Osteocyte (in vitro differentiated cells): ENCODE data around the gene ZDHHC3. TPM values are rescaled to one million over a fixed set of nuclear protein-coding genes. Genes with fewer than 3 reads are reported as not detected.

Experiments used
- DNase-seq: peaks from one replicate; pipeline ENCODE4 v3.0.0; 2021; ENCODE audit warnings: mixed read lengths; ENCODE audit not compliant: unreplicated experiment; ENCODE audit errors: extremely low spot score
- H3K27ac Mint-ChIP-seq: one replicate; pipeline ENCODE4 v1.8.0; 2021; ENCODE audit warnings: mild to moderate bottlenecking, mixed read lengths; ENCODE audit not compliant: unreplicated experiment
- H3K27me3 Mint-ChIP-seq: one replicate; pipeline ENCODE4 v1.8.0; 2021; ENCODE audit warnings: mixed read lengths; ENCODE audit not compliant: unreplicated experiment
- H3K36me3 Mint-ChIP-seq: one replicate; pipeline ENCODE4 v1.8.0; 2021; ENCODE audit warnings: mixed read lengths; ENCODE audit not compliant: unreplicated experiment
- H3K4me1 Mint-ChIP-seq: one replicate; pipeline ENCODE4 v1.8.0; 2021; ENCODE audit warnings: mixed read lengths; ENCODE audit not compliant: unreplicated experiment
- H3K4me3 Mint-ChIP-seq: one replicate; pipeline ENCODE4 v1.8.0; 2021; ENCODE audit warnings: mild to moderate bottlenecking, moderate library complexity, mixed read lengths; ENCODE audit not compliant: unreplicated experiment
- H3K9me3 Mint-ChIP-seq: one replicate; pipeline ENCODE4 v1.8.0; 2021; ENCODE audit warnings: mixed read lengths; ENCODE audit not compliant: unreplicated experiment
- total RNA-seq: library from RNA; stranded (reverse); gene quantifications from 2 replicates; pipeline ENCODE4 v1.2.1, GENCODE V29; 2021
- TF ChIP-seq, protein P1 (sequence below): fragments of 200-600 bp; sonication (generic); IDR thresholded peaks from 2 replicates; pipeline ENCODE4 v1.5.0; 2021; ENCODE audit warnings: antibody characterized with exemption, mild to moderate bottlenecking, moderate library complexity

Gene ZDHHC3
- total RNA-seq, 1 donor from 2014 or later = 96.6 TPM

DNA sequence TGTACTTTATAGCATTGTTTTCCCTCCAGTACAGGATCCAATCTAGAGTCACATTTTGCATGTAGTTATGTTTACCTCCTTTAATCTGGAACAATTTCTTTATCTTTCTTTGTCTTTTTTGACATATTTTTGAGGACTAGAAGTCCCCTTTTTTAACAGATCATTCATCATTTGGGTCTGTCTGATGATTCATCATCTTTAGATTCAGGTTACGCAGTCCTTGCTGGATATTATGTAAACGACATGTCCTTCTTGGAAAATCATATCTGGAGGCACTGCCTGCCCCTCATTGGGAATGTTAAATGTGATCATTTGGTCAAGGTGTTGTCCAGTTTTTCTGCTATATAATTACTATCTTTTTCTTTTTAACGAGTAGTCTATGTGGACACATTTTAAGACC, 83.3 kb downstream of the ZDHHC3 start:
- Mint-ChIP-seq H3K9me3 (no peaks in the 10 kb centered on the region), H3K4me1 (peaks cover 31% of the 10 kb centered on the region), H3K27ac (peak overlapping the region; percentile 19), H3K4me3 (no peak overlapping the region), H3K36me3 (no peaks in the 10 kb centered on the region), H3K27me3 (no peaks in the 10 kb centered on the region)
- no peak for DNase-seq
- TF ChIP-seq, protein P1, sequence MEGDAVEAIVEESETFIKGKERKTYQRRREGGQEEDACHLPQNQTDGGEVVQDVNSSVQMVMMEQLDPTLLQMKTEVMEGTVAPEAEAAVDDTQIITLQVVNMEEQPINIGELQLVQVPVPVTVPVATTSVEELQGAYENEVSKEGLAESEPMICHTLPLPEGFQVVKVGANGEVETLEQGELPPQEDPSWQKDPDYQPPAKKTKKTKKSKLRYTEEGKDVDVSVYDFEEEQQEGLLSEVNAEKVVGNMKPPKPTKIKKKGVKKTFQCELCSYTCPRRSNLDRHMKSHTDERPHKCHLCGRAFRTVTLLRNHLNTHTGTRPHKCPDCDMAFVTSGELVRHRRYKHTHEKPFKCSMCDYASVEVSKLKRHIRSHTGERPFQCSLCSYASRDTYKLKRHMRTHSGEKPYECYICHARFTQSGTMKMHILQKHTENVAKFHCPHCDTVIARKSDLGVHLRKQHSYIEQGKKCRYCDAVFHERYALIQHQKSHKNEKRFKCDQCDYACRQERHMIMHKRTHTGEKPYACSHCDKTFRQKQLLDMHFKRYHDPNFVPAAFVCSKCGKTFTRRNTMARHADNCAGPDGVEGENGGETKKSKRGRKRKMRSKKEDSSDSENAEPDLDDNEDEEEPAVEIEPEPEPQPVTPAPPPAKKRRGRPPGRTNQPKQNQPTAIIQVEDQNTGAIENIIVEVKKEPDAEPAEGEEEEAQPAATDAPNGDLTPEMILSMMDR = no peak

DNA sequence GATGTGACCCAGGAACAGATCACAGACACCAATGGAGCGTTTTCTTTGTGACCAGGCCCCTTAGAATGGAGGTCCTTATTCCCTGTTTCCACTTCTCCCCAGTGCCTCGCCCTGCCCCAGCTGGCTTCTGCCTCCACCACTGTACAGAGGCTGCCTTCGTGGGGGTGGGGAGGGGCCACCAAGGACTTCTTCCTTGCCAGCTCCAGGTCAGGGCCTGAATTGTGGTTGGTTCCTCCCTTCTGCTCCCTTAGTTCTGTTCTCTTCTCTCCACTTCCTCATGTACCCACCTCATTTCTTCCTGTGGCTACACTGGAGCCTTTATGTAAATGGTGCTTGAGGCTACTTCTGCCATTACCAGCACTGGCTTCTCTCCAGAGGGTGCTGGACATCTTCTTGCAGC, 85.1 kb downstream of the ZDHHC3 start:
- Mint-ChIP-seq H3K27me3 (no peaks in the 10 kb centered on the region), H3K27ac (no peak overlapping the region), H3K36me3 (no peaks in the 10 kb centered on the region)

GRCh38 chr3:44890258-44890657, 85.7 kb downstream of the ZDHHC3 start:
- no peaks in the 10 kb centered on the region for H3K36me3 Mint-ChIP-seq
- H3K27me3 Mint-ChIP-seq = no peaks in the 10 kb centered on the region
- no peaks in the 10 kb centered on the region for H3K9me3 Mint-ChIP-seq
- no peak overlapping the region for H3K27ac Mint-ChIP-seq
- TF ChIP-seq, protein P1 = no peak
- DNase-seq = no peak
- no peak overlapping the region for H3K4me3 Mint-ChIP-seq
- H3K4me1 Mint-ChIP-seq = peaks cover 45% of the 10 kb centered on the region

More for the DNA sequence above, 85.1 kb downstream of the ZDHHC3 start:
- Mint-ChIP-seq H3K4me1 (peaks cover 43% of the 10 kb centered on the region), H3K4me3 (no peak overlapping the region), H3K9me3 (no peaks in the 10 kb centered on the region)
- TF ChIP-seq, protein P1 = no peak
- DNase-seq = no peak

DNA sequence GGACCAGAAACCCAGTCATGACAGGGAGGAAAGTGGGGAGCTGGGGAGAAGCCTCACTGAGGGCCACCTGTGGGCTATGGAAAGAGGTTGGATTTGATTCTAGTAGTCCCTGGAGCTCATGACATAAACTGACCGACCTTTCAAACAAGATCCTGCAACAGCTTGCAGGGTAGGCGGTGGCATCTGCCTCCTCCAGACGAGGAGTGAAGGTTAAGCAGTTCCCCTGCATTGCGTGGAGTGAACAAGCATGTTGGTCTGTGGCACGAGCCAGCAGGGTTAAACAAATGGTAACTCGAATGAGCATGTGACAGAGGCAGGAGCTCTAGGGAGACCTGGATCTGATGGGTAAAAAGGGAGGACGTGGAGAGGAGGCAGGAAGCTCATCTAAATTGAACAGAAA, 88.9 kb downstream of the ZDHHC3 start:
- no peak overlapping the region for H3K4me3 Mint-ChIP-seq

DNA sequence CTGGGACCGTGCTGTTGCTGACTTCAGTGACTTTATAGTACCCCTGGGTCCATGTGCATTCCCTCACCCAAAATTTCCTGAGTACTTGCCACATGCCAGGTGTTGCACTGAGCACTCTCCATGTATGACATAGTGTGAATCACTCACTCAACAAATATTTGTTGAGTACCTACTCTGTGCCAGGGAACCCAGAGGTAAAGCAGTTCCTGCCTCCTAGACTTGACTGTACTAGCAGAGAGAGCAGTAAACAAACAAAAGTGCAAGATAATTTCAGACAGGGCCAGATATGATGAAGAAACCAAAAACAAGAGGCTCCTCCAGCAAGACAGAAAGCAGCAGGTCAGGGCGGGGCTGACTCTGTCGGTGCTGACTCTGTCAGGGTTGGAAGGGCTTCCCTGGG, 89.4 kb downstream of the ZDHHC3 start:
- H3K27ac Mint-ChIP-seq = no peak overlapping the region
- H3K36me3 Mint-ChIP-seq = no peaks in the 10 kb centered on the region

More for the DNA sequence above, 88.9 kb downstream of the ZDHHC3 start:
- H3K4me1 Mint-ChIP-seq = peaks cover 51% of the 10 kb centered on the region
- TF ChIP-seq, protein P1 = no peak
- H3K27me3 Mint-ChIP-seq = no peaks in the 10 kb centered on the region
- H3K36me3 Mint-ChIP-seq = no peaks in the 10 kb centered on the region
- no peaks in the 10 kb centered on the region for H3K9me3 Mint-ChIP-seq
- peak overlapping the region; percentile 81 for H3K27ac Mint-ChIP-seq
- no peak for DNase-seq

More for the DNA sequence above, 89.4 kb downstream of the ZDHHC3 start:
- TF ChIP-seq, protein P1 = no peak
- Mint-ChIP-seq H3K27me3 (no peaks in the 10 kb centered on the region), H3K4me1 (peaks cover 51% of the 10 kb centered on the region), H3K4me3 (no peak overlapping the region), H3K9me3 (no peaks in the 10 kb centered on the region)
- DNase-seq = no peak
